ENCODE measurements around the gene KLRC2.

Gene KLRC2

DNA sequence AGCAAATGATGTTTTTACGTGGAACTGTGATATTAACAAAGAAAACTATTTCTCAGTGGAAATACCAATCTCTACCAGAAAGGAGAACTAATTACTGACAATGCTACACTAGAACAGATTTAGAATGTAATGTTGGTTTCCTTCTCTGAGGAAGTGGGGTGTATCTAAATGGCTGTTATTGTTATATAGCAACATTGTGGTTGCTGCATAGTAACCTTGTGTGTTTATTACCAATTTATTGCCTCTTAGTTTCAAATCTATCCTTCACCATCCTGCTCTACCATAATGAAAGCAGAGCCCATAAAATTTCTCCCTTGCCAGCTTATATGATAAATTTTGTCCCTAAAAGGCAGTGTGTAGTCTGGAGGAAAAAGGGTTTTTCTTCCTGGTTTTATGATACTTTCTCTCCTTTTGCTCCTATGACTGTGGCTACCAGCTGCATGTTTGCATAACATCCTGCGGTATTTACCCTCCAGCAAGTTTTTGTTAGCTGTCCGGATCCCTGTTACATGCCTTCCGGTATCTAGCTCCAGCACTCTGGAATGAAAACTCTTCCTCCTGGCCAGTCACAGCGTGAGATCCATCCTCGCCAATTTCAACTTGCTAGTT lies 40.3 kb downstream of the KLRC2 start:
- Histone ChIP-seq H3K9me3 (ENCODE audit: control insufficient read depth, insufficient read depth, low read depth, low read length) (no peaks in the 10 kb centered on the region), H3K4me1 (ENCODE audit: control insufficient read depth, insufficient read depth, low read length) (peaks cover 19% of the 10 kb centered on the region), H3K4me3 (ENCODE audit: low read depth, low read length) (no peak overlapping the region), H3K27ac (ENCODE audit: extremely low read depth, low read depth, low read length) (peak overlapping the region; percentile 53), H3K36me3 (ENCODE audit: control insufficient read depth in 2 of 2, insufficient read depth in 1 of 2, low read length in 2 of 2) (no peaks in the 10 kb centered on the region)
- POLR2A ChIA-PET = interaction anchor here (1.3 kb wide), 1 partner anchor 11 kb away, joined by 3 read pairs; no protein-coding TSS in a partner anchor
- CTCF ChIA-PET = interaction anchor here (0.8 kb wide), 1 partner anchor 16 kb away, joined by 3 read pairs; no protein-coding TSS in a partner anchor
- TF ChIP-seq FEZF1 (tag by site-specific recombination; IDR thresholded peaks at IDR 0.05) = peak; percentile 93
- TF ChIP-seq ZNF701 (tag by site-specific recombination; IDR thresholded peaks at IDR 0.05) = no peak
- no peak for TF ChIP-seq ZNF585B (tag by site-specific recombination; IDR thresholded peaks at IDR 0.05)
- no peak for TF ChIP-seq ZNF354C (tag by site-specific recombination; IDR thresholded peaks at IDR 0.05; ENCODE audit: borderline replicate concordance, low read depth)
- no peak for TF ChIP-seq ZNF169 (tag by site-specific recombination; IDR thresholded peaks at IDR 0.05)
- no peak for TF ChIP-seq ZNF311 (tag by site-specific recombination; IDR thresholded peaks at IDR 0.05; ENCODE audit: borderline replicate concordance)
- TF ChIP-seq ZNF549 (tag by site-specific recombination; IDR thresholded peaks at IDR 0.05) = no peak
- no peak for TF ChIP-seq SETDB1 (IDR thresholded peaks at IDR 0.05; ENCODE audit: insufficient read length, low read length)
- no peak for TF ChIP-seq ZFP69B (tag by site-specific recombination; IDR thresholded peaks at IDR 0.05)
- peak; percentile 69; the same call in 1 of the 2 replicates for TF ChIP-seq IKZF3 (tag by site-specific recombination; IDR thresholded peaks at IDR 0.05)
- no peak for TF ChIP-seq ZBTB48 (tag by site-specific recombination; IDR thresholded peaks at IDR 0.05)
- peak; percentile 16; the same call in 1 of the 2 replicates for TF ChIP-seq ZBTB20 (tag by site-specific recombination; IDR thresholded peaks at IDR 0.05)
- no peak for TF ChIP-seq ZNF473 (tag by site-specific recombination; IDR thresholded peaks at IDR 0.05)
- TF ChIP-seq RBAK (tag by site-specific recombination; IDR thresholded peaks at IDR 0.05) = no peak
- no peak for TF ChIP-seq ZNF155 (tag by site-specific recombination; IDR thresholded peaks at IDR 0.05)
- no peak for TF ChIP-seq ZNF768 (tag by site-specific recombination; IDR thresholded peaks at IDR 0.05)
- TF ChIP-seq ZNF514 (tag by site-specific recombination; IDR thresholded peaks at IDR 0.05) = no peak
- no peak for TF ChIP-seq ZNF596 (tag by site-specific recombination; IDR thresholded peaks at IDR 0.05)
- no peak for TF ChIP-seq ZNF280C (tag by site-specific recombination; IDR thresholded peaks at IDR 0.05)
- TF ChIP-seq OSR2 (tag by site-specific recombination; IDR thresholded peaks at IDR 0.05) = peak; percentile 65
- TF ChIP-seq ZFP37 (tag by site-specific recombination; IDR thresholded peaks at IDR 0.05) = no peak
- TF ChIP-seq ZNF692 (tag by site-specific recombination; IDR thresholded peaks at IDR 0.05) = no peak
- TF ChIP-seq ZNF610 (tag by site-specific recombination; IDR thresholded peaks at IDR 0.05; ENCODE audit: borderline replicate concordance) = no peak
- TF ChIP-seq, protein P1, sequence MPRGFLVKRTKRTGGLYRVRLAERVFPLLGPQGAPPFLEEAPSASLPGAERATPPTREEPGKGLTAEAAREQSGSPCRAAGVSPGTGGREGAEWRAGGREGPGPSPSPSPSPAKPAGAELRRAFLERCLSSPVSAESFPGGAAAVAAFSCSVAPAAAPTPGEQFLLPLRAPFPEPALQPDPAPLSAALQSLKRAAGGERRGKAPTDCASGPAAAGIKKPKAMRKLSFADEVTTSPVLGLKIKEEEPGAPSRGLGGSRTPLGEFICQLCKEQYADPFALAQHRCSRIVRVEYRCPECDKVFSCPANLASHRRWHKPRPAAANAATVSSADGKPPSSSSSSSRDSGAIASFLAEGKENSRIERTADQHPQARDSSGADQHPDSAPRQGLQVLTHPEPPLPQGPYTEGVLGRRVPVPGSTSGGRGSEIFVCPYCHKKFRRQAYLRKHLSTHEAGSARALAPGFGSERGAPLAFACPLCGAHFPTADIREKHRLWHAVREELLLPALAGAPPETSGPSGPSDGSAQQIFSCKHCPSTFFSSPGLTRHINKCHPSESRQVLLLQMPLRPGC (tag by site-specific recombination; IDR thresholded peaks at IDR 0.05) = no peak
- TF ChIP-seq ZNF433 (tag by site-specific recombination; IDR thresholded peaks at IDR 0.05; ENCODE audit: low read depth) = no peak
- TF ChIP-seq ZNF600 (tag by site-specific recombination; IDR thresholded peaks at IDR 0.05) = peak; percentile 80
- TF ChIP-seq ZNF629 (tag by site-specific recombination; IDR thresholded peaks at IDR 0.05) = no peak
- TF ChIP-seq ZBTB44 (tag by site-specific recombination; IDR thresholded peaks at IDR 0.05) = no peak
- peak; percentile 95 for TF ChIP-seq PRDM6 (tag by site-specific recombination; IDR thresholded peaks at IDR 0.05)
- TF ChIP-seq KLF1 (tag by site-specific recombination; IDR thresholded peaks at IDR 0.05) = no peak
- TF ChIP-seq ZNF423 (tag by site-specific recombination; IDR thresholded peaks at IDR 0.05) = no peak
- TF ChIP-seq TRIM28 (IDR thresholded peaks at IDR 0.05; ENCODE audit: borderline replicate concordance, low read length) = 0 out of 2 replicates have a peak, but pooled peaks have one; percentile 19
